Keratinocyte (primary cell): ENCODE results near the gene UBL7.

Experiments
- CTCF ChIP-seq, 3 experiments: IDR thresholded peaks in 1 of 3; conservative IDR thresholded peaks in 1 of 3; optimal IDR thresholded peaks in 1 of 3; 2 replicates in 2 of 3; 3 replicates in 1 of 3; pipeline versions ENCODE3 to v1.5.1; 2011; ENCODE audit warnings: low read length in 3 of 3, mild to moderate bottlenecking in 3 of 3, moderate library complexity in 2 of 3, control low read depth in 1 of 3, inconsistent platforms in 1 of 3; ENCODE audit not compliant: insufficient read depth in 2 of 3; ENCODE audit errors: extremely low read depth in 1 of 3
- EZH2 ChIP-seq: IDR thresholded peaks from one replicate; pipeline ENCODE4 v1.6.1; 2012; ENCODE audit warnings: inconsistent platforms, mild to moderate bottlenecking, low read length, moderate library complexity

GRCh38 chr15:74424901-74425528 lies 35.9 kb downstream of the UBL7 start:
- no peak for TF ChIP-seq CTCF (optimal IDR thresholded peaks at IDR 0.05 in 1 of 3, IDR thresholded peaks at IDR 0.05 in 1 of 3, conservative IDR thresholded peaks at IDR 0.05 in 1 of 3; ENCODE audit: extremely low read depth in 1 of 3, insufficient read depth in 2 of 3, low read length in 3 of 3)
- TF ChIP-seq EZH2, result no peak
